Lower lobe of right lung (tissue), 2 donors: Measurements from ENCODE around the gene SP100. TPM values are rescaled to one million over a fixed set of nuclear protein-coding genes. Genes with fewer than 3 reads are reported as not detected.

Source experiments
- ATAC-seq, 2 donors: fragments of 200-7000 bp; cut with Tn5 transposase; one replicate each; pipeline ENCODE4 v1.9.1; 2020 to 2022; ENCODE audit warnings: mild to moderate bottlenecking in 2 of 2, moderate library complexity in 2 of 2
- DNase-seq: peaks from one replicate; pipeline ENCODE4 v3.0.0-alpha.2; 2020
- H3K27ac ChIP-seq: fragments of 200-600 bp; one replicate; pipeline ENCODE4 v1.8.0; 2022
- H3K27me3 ChIP-seq: fragments of 200-600 bp; one replicate; pipeline ENCODE4 v1.8.0; 2022; ENCODE audit warnings: low read depth
- H3K36me3 ChIP-seq: fragments of 200-600 bp; one replicate; pipeline ENCODE4 v1.8.0; 2022; ENCODE audit warnings: mild to moderate bottlenecking
- H3K4me1 ChIP-seq: fragments of 200-600 bp; one replicate; pipeline ENCODE4 v1.8.0; 2022
- H3K4me3 ChIP-seq: fragments of 200-600 bp; one replicate; pipeline ENCODE4 v1.8.0; 2022; ENCODE audit warnings: mild to moderate bottlenecking
- H3K9me3 ChIP-seq: fragments of 200-600 bp; one replicate; pipeline ENCODE4 v1.8.0; 2022
- CTCF ChIP-seq: fragments of 200-600 bp; IDR thresholded peaks from one replicate; pipeline ENCODE4 v1.8.0; 2022; ENCODE audit warnings: antibody characterized with exemption, mild to moderate bottlenecking
- intact Hi-C: fragments of 100-400 bp; cut with DNase I; formaldehyde crosslinking; loops from one replicate; pipeline ENCODE4 v1.11.0; 2022
- total RNA-seq: library from RNA; stranded (reverse); fragmentation: NEBNext Ultra II Directional; extraction: Animal tissue kit (Norgen Biotek cat#: 25700); gene quantifications from one replicate; pipeline ENCODE4 v1.2.1, GENCODE V29; 2021
- donor health status: DM: no; HTN: yes; CAD: no; lungs with severe emphysema.

Gene SP100
- total RNA-seq, 1 donor from 2014 or later, result 162 TPM

GRCh38 chr2:230557065-230557464 is 141.1 kb downstream of the SP100 start:
- Histone ChIP-seq H3K9me3 (peaks cover 3% of the 10 kb centered on the region), H3K27ac (no peak overlapping the region), H3K4me3 (no peak overlapping the region), H3K27me3 (no peaks in the 10 kb centered on the region), H3K4me1 (no peaks in the 10 kb centered on the region), H3K36me3 (no peaks in the 10 kb centered on the region)
- DNase-seq (no peak), ATAC-seq (no peak)
- intact Hi-C loops, result no loop called here
- no peak for TF ChIP-seq CTCF

DNA sequence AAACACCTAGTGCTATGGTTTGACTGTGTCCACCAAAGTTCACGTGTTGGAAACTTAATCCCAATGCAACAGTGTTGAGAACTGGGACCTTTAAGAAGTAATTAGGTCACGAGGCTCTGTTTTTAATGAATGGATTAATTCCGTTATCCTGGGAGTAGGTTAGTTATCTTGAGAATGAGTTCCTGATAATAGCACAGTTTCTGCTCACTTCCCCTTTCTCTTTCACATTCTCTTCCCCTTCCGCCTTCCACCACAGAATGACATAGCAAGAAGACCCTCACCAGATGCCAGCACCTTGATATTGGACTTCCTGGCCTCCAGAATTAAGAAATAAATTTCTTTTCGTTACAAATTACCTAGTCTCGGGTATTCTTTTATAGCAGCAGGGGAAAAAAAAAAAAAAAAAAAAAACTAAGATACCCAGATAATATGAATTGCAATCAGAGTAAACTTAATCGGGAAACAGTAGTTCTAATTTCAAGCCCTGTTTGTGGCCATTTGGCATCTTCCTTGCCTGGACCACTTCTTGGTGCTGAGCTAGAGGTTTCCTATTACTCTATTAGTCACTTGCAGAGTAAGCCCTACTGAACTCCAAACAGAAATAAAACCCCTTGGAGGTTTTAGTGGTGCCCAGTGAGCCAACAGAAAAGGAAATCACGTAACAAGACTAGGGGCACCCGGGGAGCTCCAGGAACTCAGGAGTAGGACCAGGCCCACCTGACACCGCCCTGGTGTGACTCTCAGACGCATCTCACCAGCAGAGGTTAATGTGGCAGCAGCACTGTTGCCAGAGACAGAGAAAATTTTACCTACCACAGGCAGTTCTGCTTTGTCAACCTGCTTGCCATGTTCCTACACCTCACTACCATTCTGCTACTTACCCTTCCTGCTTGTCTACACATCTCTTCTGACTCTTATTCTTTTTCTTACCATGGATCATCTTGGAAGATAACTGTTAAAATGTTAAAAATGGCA is 149.1 kb downstream of the SP100 start:
- peak in 1 of 2 donors; percentile 40 for ATAC-seq

GRCh38 chr2:230569298-230569697 is 153.3 kb downstream of the SP100 start:
- TF ChIP-seq CTCF, result no peak
- DNase-seq (no peak), ATAC-seq (no peak)
- no peaks in the 10 kb centered on the region for H3K27me3 ChIP-seq
- no peak overlapping the region for H3K4me3 ChIP-seq
- H3K4me1 ChIP-seq, result no peaks in the 10 kb centered on the region
- no peaks in the 10 kb centered on the region for H3K9me3 ChIP-seq
- no peak overlapping the region for H3K27ac ChIP-seq
- no peaks in the 10 kb centered on the region for H3K36me3 ChIP-seq
- intact Hi-C loops, result no loop called here

More for the DNA sequence above, 149.1 kb downstream of the SP100 start:
- no peaks in the 10 kb centered on the region for H3K36me3 ChIP-seq
- H3K4me3 ChIP-seq, result no peak overlapping the region
- no peak for DNase-seq
- no peak overlapping the region for H3K27ac ChIP-seq
- no peaks in the 10 kb centered on the region for H3K4me1 ChIP-seq
- intact Hi-C loops, result no loop called here
- TF ChIP-seq CTCF, result no peak
- H3K9me3 ChIP-seq, result no peaks in the 10 kb centered on the region
- no peaks in the 10 kb centered on the region for H3K27me3 ChIP-seq

- Histone ChIP-seq H3K4me3 (no peak overlapping the region), H3K4me1 (no peaks in the 10 kb centered on the region), H3K27ac (no peak overlapping the region), H3K27me3 (no peaks in the 10 kb centered on the region), H3K36me3 (no peaks in the 10 kb centered on the region), H3K9me3 (no peaks in the 10 kb centered on the region)
- DNase-seq (no peak), ATAC-seq (no peak)
- intact Hi-C loops, result no loop called here
- no peak for TF ChIP-seq CTCF
These were observed 155.0 kb downstream of the SP100 start for GRCh38 chr2:230570987-230571386.

- no peak for DNase-seq
- no peaks in the 10 kb centered on the region for H3K4me1 ChIP-seq
- intact Hi-C loops, result no loop called here
- no peak overlapping the region for H3K27ac ChIP-seq
- H3K9me3 ChIP-seq, result no peaks in the 10 kb centered on the region
- peak in 1 of 2 donors; percentile 58 for ATAC-seq
- no peak for TF ChIP-seq CTCF
- H3K36me3 ChIP-seq, result no peaks in the 10 kb centered on the region
- no peak overlapping the region for H3K4me3 ChIP-seq
- H3K27me3 ChIP-seq, result no peaks in the 10 kb centered on the region
These were observed 159.8 kb downstream of the SP100 start for GRCh38 chr2:230575642-230576324.
